OCI-LY3 (cell line): ENCODE results near the gene TOP3B.
"Not testable (repeated sequence)": the region's sequence is repeated elsewhere in the genome, so short reads cannot be mapped to it uniquely, and the experiment has no call there.

Experiments used
- H2AFZ ChIP-seq: fragments of 200-600, 300-600 bp; shearing (Covaris generic); 2 replicates; pipeline ENCODE4 v1.6.0; 2014; ENCODE audit warnings: antibody characterized with exemption, low read depth, low read length
- H3K27ac ChIP-seq: fragments of 200-600, 300-600 bp; sonication (generic); 2 replicates; pipeline ENCODE4 v1.5.1; 2014; ENCODE audit warnings: mild to moderate bottlenecking, low read length, moderate library complexity, mixed read lengths
- H3K27me3 ChIP-seq: fragments of 200-600, 300-600 bp; sonication (generic); 2 replicates; pipeline ENCODE4 v1.6.1; 2014; ENCODE audit warnings: low read depth, low read length, mixed read lengths
- H3K36me3 ChIP-seq: fragments of 200-600, 300-600 bp; sonication (generic); replicated peaks from 2 replicates; pipeline ENCODE3; 2014; ENCODE audit warnings: low read depth, low read length, mixed read lengths
- H3K4me1 ChIP-seq: fragments of 300-600, 200-600 bp; sonication (generic); 2 replicates; pipeline ENCODE4 v1.6.1; 2014; ENCODE audit warnings: low read length, mixed read lengths
- H3K4me2 ChIP-seq: fragments of 200-600, 300-600 bp; sonication (generic); 2 replicates; pipeline ENCODE4 v1.6.1; 2014; ENCODE audit warnings: low read length, mixed read lengths
- H3K4me3 ChIP-seq: fragments of 300-600, 200-600 bp; sonication (generic); 2 replicates; pipeline ENCODE4 v1.5.1; 2014; ENCODE audit warnings: antibody characterized with exemption, mild to moderate bottlenecking, low read length, moderate library complexity
- H3K79me2 ChIP-seq: fragments of 300-600, 200-600 bp; shearing (Covaris generic); 2 replicates; pipeline ENCODE4 v1.6.1; 2014; ENCODE audit warnings: mild to moderate bottlenecking, low read length, mixed read lengths
- H3K9ac ChIP-seq: fragments of 300-600, 200-600 bp; shearing (Covaris generic); 2 replicates; pipeline ENCODE4 v1.6.0; 2014; ENCODE audit warnings: mild to moderate bottlenecking, low read length, moderate library complexity
- H3K9me3 ChIP-seq: fragments of 200-600, 300-600 bp; shearing (Covaris generic); 2 replicates; pipeline ENCODE4 v1.6.1; 2014; ENCODE audit warnings: low read length, mixed read lengths; ENCODE audit not compliant: insufficient read depth
- H4K20me1 ChIP-seq: fragments of 200-600, 300-600 bp; sonication (generic); 2 replicates; pipeline ENCODE4 v1.6.1; 2016; ENCODE audit warnings: low read length, mixed read lengths; ENCODE audit not compliant: insufficient read depth
- CTCF ChIP-seq: fragments of 200-600, 300-600 bp; sonication (generic); IDR thresholded peaks from 2 replicates; pipeline ENCODE4 v1.5.1; 2014; ENCODE audit warnings: antibody characterized with exemption, low read length, low read depth
- EZH2phosphoT487 ChIP-seq: fragments of 200-600 bp; shearing (Covaris generic); IDR thresholded peaks from 2 replicates; pipeline ENCODE4 v1.6.1; 2018; ENCODE audit warnings: antibody characterized with exemption, mixed run types, low read depth

Gene TOP3B

GRCh38 chr22:21940521-21940920 lies 42.1 kb downstream of the TOP3B start:
- Histone ChIP-seq H3K9ac (no peak overlapping the region), H4K20me1 (no peaks in the 10 kb centered on the region), H2AFZ (no peak overlapping the region), H3K36me3 (no peaks in the 10 kb centered on the region), H3K79me2 (no peaks in the 10 kb centered on the region), H3K27me3 (no peaks in the 10 kb centered on the region), H3K4me1 (peaks cover 5% of the 10 kb centered on the region; the same call in 1 of the 2 replicates), H3K4me2 (no peak overlapping the region), H3K4me3 (no peak overlapping the region), H3K9me3 (no peaks in the 10 kb centered on the region), H3K27ac (no peak overlapping the region)
- TF ChIP-seq CTCF = no peak
- no peak for TF ChIP-seq EZH2phosphoT487

- not testable (repeated sequence) for H3K27me3 ChIP-seq, H3K27ac ChIP-seq, H3K79me2 ChIP-seq, H3K4me3 ChIP-seq, H3K9ac ChIP-seq, H3K9me3 ChIP-seq, H2AFZ ChIP-seq, H3K4me1 ChIP-seq, H4K20me1 ChIP-seq, H3K4me2 ChIP-seq, H3K36me3 ChIP-seq
Observed at GRCh38 chr22:21939935-21940334, 42.7 kb downstream of the TOP3B start.

GRCh38 chr22:21939461-21939913 lies 43.1 kb downstream of the TOP3B start:
- peaks cover 5% of the 10 kb centered on the region; the same call in 1 of the 2 replicates for H3K4me1 ChIP-seq
- H3K4me2 ChIP-seq = no peak overlapping the region
- H3K79me2 ChIP-seq = no peaks in the 10 kb centered on the region
- no peaks in the 10 kb centered on the region for H3K36me3 ChIP-seq
- TF ChIP-seq EZH2phosphoT487 = no peak
- no peak for TF ChIP-seq CTCF
- no peaks in the 10 kb centered on the region for H3K27me3 ChIP-seq
- no peak overlapping the region for H3K27ac ChIP-seq
- no peak overlapping the region for H2AFZ ChIP-seq
- no peaks in the 10 kb centered on the region for H3K9me3 ChIP-seq
- no peak overlapping the region for H3K9ac ChIP-seq
- H4K20me1 ChIP-seq = no peaks in the 10 kb centered on the region
- no peak overlapping the region for H3K4me3 ChIP-seq

- peak overlapping the region; percentile 81 for H3K4me3 ChIP-seq
- TF ChIP-seq CTCF (no peak), EZH2phosphoT487 (no peak)
- no peaks in the 10 kb centered on the region for H3K9me3 ChIP-seq
- H3K4me2 ChIP-seq = peak overlapping the region; percentile 75
- peaks cover 5% of the 10 kb centered on the region; the same call in 1 of the 2 replicates for H3K4me1 ChIP-seq
- H3K9ac ChIP-seq = no peak overlapping the region
- H3K27me3 ChIP-seq = no peaks in the 10 kb centered on the region
- no peaks in the 10 kb centered on the region for H3K36me3 ChIP-seq
- H3K27ac ChIP-seq = no peak overlapping the region
- no peaks in the 10 kb centered on the region for H3K79me2 ChIP-seq
- no peaks in the 10 kb centered on the region for H4K20me1 ChIP-seq
- H2AFZ ChIP-seq = no peak overlapping the region
Observed at GRCh38 chr22:21938906-21939305, 43.7 kb downstream of the TOP3B start.
